ENCODE results near the gene SLC7A6. TPM values are rescaled to one million over a fixed set of nuclear protein-coding genes. Genes with fewer than 3 reads are reported as not detected.

Gene SLC7A6
- total and polyA plus RNA-seq, 2 of the 13 experiments (the other 11 are each of a cell fraction or from before 2014, with no cell fraction given): 35.8 to 70.8 TPM

- TF ChIP-seq FIP1L1 (IDR thresholded peaks at IDR 0.05; ENCODE audit: borderline replicate concordance, insufficient read depth, low read depth, low read length) (no peak), ZMAT5 (CRISPR knock-in tag; IDR thresholded peaks at IDR 0.05; ENCODE audit: borderline replicate concordance, low read depth) (no peak), ZNF124 (CRISPR knock-in tag; IDR thresholded peaks at IDR 0.05) (0 out of 2 replicates have a peak, but pooled peaks have one; percentile 12), ZNF788 (CRISPR knock-in tag; IDR thresholded peaks at IDR 0.05; ENCODE audit: borderline replicate concordance) (peak; percentile 12; the same call in 1 of the 2 replicates), ZNF484 (CRISPR knock-in tag; IDR thresholded peaks at IDR 0.05; ENCODE audit: borderline replicate concordance, low read depth) (no peak), GZF1 (CRISPR knock-in tag; IDR thresholded peaks at IDR 0.05) (0 out of 2 replicates have a peak, but pooled peaks have one; percentile 5), NFE2 (CRISPR knock-in tag; IDR thresholded peaks at IDR 0.05) (no peak), ZSCAN21 (CRISPR knock-in tag; IDR thresholded peaks at IDR 0.05; ENCODE audit: borderline replicate concordance) (peak; percentile 88; the same call in 1 of the 2 replicates), ESRRA (CRISPR knock-in tag; IDR thresholded peaks at IDR 0.05; ENCODE audit: low read depth) (peak; percentile 9; the same call in 1 of the 2 replicates), SRSF9 (IDR thresholded peaks at IDR 0.05; ENCODE audit: borderline replicate concordance, insufficient read depth, low read depth, low read length, poor library complexity, severe bottlenecking) (no peak), ZNF550 (CRISPR knock-in tag; IDR thresholded peaks at IDR 0.05; ENCODE audit: borderline replicate concordance) (no peak), AHR (CRISPR knock-in tag; IDR thresholded peaks at IDR 0.05) (peak; percentile 17; the same call in 1 of the 2 replicates), ZNF296 (CRISPR knock-in tag; conservative IDR thresholded peaks at IDR 0.05) (no peak), SNRNP70 (IDR thresholded peaks at IDR 0.05; ENCODE audit: low read depth, low read length) (no peak), ZSCAN9 (CRISPR knock-in tag; IDR thresholded peaks at IDR 0.05; ENCODE audit: borderline replicate concordance) (no peak), TOPORS (CRISPR knock-in tag; IDR thresholded peaks at IDR 0.05) (0 out of 2 replicates have a peak, but pooled peaks have one; percentile 56), MIXL1 (CRISPR knock-in tag; IDR thresholded peaks at IDR 0.05) (no peak), ZNF121 (CRISPR knock-in tag; IDR thresholded peaks at IDR 0.05) (peak; percentile 34; the same call in 1 of the 2 replicates), ATF5 (CRISPR knock-in tag; IDR thresholded peaks at IDR 0.05; ENCODE audit: low read depth) (0 out of 2 replicates have a peak, but pooled peaks have one; percentile 13), MED8 (CRISPR knock-in tag; IDR thresholded peaks at IDR 0.05; ENCODE audit: insufficient replicate concordance) (no peak), PTBP1 (IDR thresholded peaks at IDR 0.05; ENCODE audit: low read depth, low read length, poor library complexity, severe bottlenecking) (no peak), ZNF383 (CRISPR knock-in tag; IDR thresholded peaks at IDR 0.05; ENCODE audit: borderline replicate concordance) (0 out of 2 replicates have a peak, but pooled peaks have one; percentile 11), ZHX1 (CRISPR knock-in tag; IDR thresholded peaks at IDR 0.05; ENCODE audit: low read depth) (peak; percentile 77; the same call in 1 of the 2 replicates), NR1H2 (CRISPR knock-in tag; IDR thresholded peaks at IDR 0.05; ENCODE audit: borderline replicate concordance, low read depth) (no peak), NONO (IDR thresholded peaks at IDR 0.05) (no peak), NONO (CRISPR knock-in tag; conservative IDR thresholded peaks at IDR 0.05) (peak; percentile 17; the same call in 1 of the 2 replicates), ZC3H13 (CRISPR knock-in tag; IDR thresholded peaks at IDR 0.05) (0 out of 2 replicates have a peak, but pooled peaks have one; percentile 19), SMAD9 (CRISPR knock-in tag; IDR thresholded peaks at IDR 0.05) (no peak)
These were observed 28.5 kb upstream of the SLC7A6 start, which contains the start of gene ESRP2 (continued) for GRCh38 chr16:68235887-68236136.
